Endothelial cell (in vitro differentiated cells): ENCODE measurements around the gene ZNF579. TPM values are rescaled to one million over a fixed set of nuclear protein-coding genes. Genes with fewer than 3 reads are reported as not detected.
"Not testable (repeated sequence)": the region's sequence is repeated elsewhere in the genome, so short reads cannot be mapped to it uniquely, and the experiment has no call there.

Source experiments
- DNase-seq: peaks from one replicate; pipeline ENCODE4 v3.0.0; 2021; ENCODE audit warnings: low spot score
- H3K27ac Mint-ChIP-seq: one replicate; pipeline ENCODE4 v1.8.0; 2021; ENCODE audit warnings: mixed read lengths, inconsistent platforms; ENCODE audit not compliant: unreplicated experiment
- H3K27me3 Mint-ChIP-seq: one replicate; pipeline ENCODE4 v1.8.0; 2021; ENCODE audit warnings: mild to moderate bottlenecking, moderate library complexity, mixed read lengths, inconsistent platforms; ENCODE audit not compliant: unreplicated experiment
- H3K36me3 Mint-ChIP-seq: one replicate; pipeline ENCODE4 v1.8.0; 2021; ENCODE audit warnings: mild to moderate bottlenecking, low read depth, mixed read lengths, inconsistent platforms; ENCODE audit not compliant: unreplicated experiment
- H3K4me1 Mint-ChIP-seq: one replicate; pipeline ENCODE4 v1.8.0; 2021; ENCODE audit warnings: mild to moderate bottlenecking, mixed read lengths, inconsistent platforms; ENCODE audit not compliant: unreplicated experiment
- H3K4me3 Mint-ChIP-seq: one replicate; pipeline ENCODE4 v1.8.0; 2021; ENCODE audit warnings: mild to moderate bottlenecking, mixed read lengths, inconsistent platforms; ENCODE audit not compliant: unreplicated experiment
- H3K9me3 Mint-ChIP-seq: one replicate; pipeline ENCODE4 v1.8.0; 2021; ENCODE audit warnings: mixed read lengths, inconsistent platforms; ENCODE audit not compliant: unreplicated experiment
- total RNA-seq: library from RNA; stranded (reverse); fragmentation: NEBNext Ultra II Directional; extraction: Animal tissue kit (Norgen Biotek cat#: 25700); gene quantifications from one replicate; pipeline ENCODE4 v1.2.1, GENCODE V29; 2021; ENCODE audit not compliant: unreplicated experiment
- TF ChIP-seq, protein P1 (sequence below): fragments of 200-600 bp; sonication (generic); IDR thresholded peaks from one replicate; pipeline ENCODE4 v1.5.0; 2021; ENCODE audit warnings: antibody characterized with exemption; ENCODE audit not compliant: unreplicated experiment

ZNF579 gene
- total RNA-seq, 1 donor from 2014 or later = 36.4 TPM

GRCh38 chr19:55586976-55587668 is 6.5 kb upstream of the ZNF579 start:
- DNase-seq = peak; percentile 95
- H3K9me3 Mint-ChIP-seq = no peaks in the 10 kb centered on the region
- peak overlapping the region; percentile 70 for H3K27ac Mint-ChIP-seq
- peaks cover 16% of the 10 kb centered on the region for H3K4me1 Mint-ChIP-seq
- TF ChIP-seq, protein P1, sequence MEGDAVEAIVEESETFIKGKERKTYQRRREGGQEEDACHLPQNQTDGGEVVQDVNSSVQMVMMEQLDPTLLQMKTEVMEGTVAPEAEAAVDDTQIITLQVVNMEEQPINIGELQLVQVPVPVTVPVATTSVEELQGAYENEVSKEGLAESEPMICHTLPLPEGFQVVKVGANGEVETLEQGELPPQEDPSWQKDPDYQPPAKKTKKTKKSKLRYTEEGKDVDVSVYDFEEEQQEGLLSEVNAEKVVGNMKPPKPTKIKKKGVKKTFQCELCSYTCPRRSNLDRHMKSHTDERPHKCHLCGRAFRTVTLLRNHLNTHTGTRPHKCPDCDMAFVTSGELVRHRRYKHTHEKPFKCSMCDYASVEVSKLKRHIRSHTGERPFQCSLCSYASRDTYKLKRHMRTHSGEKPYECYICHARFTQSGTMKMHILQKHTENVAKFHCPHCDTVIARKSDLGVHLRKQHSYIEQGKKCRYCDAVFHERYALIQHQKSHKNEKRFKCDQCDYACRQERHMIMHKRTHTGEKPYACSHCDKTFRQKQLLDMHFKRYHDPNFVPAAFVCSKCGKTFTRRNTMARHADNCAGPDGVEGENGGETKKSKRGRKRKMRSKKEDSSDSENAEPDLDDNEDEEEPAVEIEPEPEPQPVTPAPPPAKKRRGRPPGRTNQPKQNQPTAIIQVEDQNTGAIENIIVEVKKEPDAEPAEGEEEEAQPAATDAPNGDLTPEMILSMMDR = no peak
- peaks cover 13% of the 10 kb centered on the region for H3K27me3 Mint-ChIP-seq
- peaks cover 13% of the 10 kb centered on the region for H3K36me3 Mint-ChIP-seq
- H3K4me3 Mint-ChIP-seq = peak overlapping the region; percentile 89

GRCh38 chr19:55585658-55586339 is 5.2 kb upstream of the ZNF579 start:
- Mint-ChIP-seq H3K4me1 (peaks cover 22% of the 10 kb centered on the region), H3K27ac (peak overlapping the region; percentile 82), H3K27me3 (peaks cover 16% of the 10 kb centered on the region)

DNA sequence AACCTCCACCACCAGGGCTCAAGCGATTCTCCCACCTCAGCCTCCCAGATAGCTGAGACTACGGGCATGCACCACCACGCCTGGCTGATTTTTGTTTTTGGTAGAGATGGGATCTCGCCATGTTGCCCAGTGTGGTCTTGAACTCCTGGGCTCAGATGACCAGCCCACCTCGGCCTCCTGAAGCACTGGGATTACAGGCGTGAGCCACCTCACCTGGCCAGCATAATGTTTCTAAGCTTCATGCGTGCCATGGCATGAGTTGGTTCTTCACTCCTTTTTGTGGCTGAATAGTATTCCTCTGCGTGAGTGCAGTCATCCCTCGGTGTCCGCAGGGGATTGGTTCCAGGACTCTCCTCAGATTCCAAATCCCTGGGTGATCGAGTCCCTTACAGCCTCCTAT is 4.2 kb upstream of the ZNF579 start:
- no peak overlapping the region for H3K27ac Mint-ChIP-seq
- peaks cover 13% of the 10 kb centered on the region for H3K27me3 Mint-ChIP-seq
- TF ChIP-seq, protein P1 = no peak
- H3K4me3 Mint-ChIP-seq = no peak overlapping the region
- peaks cover 6% of the 10 kb centered on the region for H3K36me3 Mint-ChIP-seq
- H3K4me1 Mint-ChIP-seq = peaks cover 24% of the 10 kb centered on the region
- no peaks in the 10 kb centered on the region for H3K9me3 Mint-ChIP-seq
- no peak for DNase-seq

More at GRCh38 chr19:55585658-55586339, 5.2 kb upstream of the ZNF579 start:
- peak; percentile 77 for DNase-seq
- Mint-ChIP-seq H3K36me3 (peaks cover 4% of the 10 kb centered on the region), H3K9me3 (no peaks in the 10 kb centered on the region), H3K4me3 (peak overlapping the region; percentile 89)
- TF ChIP-seq, protein P1 = no peak

DNA sequence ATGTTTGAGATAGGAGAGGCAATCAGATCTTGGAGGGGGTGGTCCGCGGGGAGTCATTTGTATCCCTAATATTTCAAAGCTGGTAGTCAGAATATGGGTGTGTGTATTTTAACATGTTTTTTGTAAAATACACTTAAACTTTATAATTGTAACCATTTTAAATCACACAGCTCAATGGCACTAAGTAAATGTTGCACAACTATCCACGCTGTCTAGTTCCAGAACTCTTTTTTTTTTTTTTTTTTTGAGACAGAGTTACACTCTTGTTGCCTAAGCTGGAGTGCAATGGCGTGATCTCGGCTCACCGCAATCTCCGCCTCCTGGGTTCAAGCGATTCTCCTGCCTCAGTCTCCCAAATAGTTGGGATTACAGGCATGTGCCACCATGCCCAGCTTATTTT is 3.2 kb upstream of the ZNF579 start:
- Mint-ChIP-seq H3K4me1 (peaks cover 29% of the 10 kb centered on the region), H3K36me3 (peaks cover 10% of the 10 kb centered on the region), H3K27me3 (peaks cover 13% of the 10 kb centered on the region)
- H3K27ac Mint-ChIP-seq, H3K4me3 Mint-ChIP-seq, H3K9me3 Mint-ChIP-seq, DNase-seq: not testable (repeated sequence)

- DNase-seq, H3K4me3 Mint-ChIP-seq: not testable (repeated sequence)
- peaks cover 26% of the 10 kb centered on the region for H3K4me1 Mint-ChIP-seq
Measured at GRCh38 chr19:55582284-55582683, 1.6 kb upstream of the ZNF579 start.

DNA sequence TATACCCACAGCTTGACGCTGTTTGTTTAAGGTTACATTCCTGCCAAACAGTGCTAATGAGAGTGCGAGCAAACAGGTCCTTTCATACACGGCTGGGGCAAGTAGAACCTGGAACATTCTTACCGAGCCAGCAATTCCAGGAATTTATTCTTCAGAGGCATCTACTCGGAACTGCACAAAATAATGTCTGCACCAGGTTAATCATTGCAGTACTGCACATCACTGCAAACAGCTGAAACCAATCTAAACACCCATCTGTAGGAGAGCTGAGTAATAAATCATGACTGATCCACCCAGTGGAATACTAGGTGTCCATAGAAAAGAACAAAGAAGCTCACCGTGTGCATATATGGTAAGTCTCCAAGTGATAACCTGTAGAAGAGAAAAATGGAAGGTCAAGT is 1.2 kb upstream of the ZNF579 start:
- H3K4me3 Mint-ChIP-seq = peak overlapping the region; percentile 98
- peaks cover 12% of the 10 kb centered on the region for H3K27me3 Mint-ChIP-seq
- H3K27ac Mint-ChIP-seq = no peak overlapping the region
- H3K9me3 Mint-ChIP-seq = no peaks in the 10 kb centered on the region
- peaks cover 23% of the 10 kb centered on the region for H3K4me1 Mint-ChIP-seq
- TF ChIP-seq, protein P1 = no peak
- DNase-seq = no peak
- H3K36me3 Mint-ChIP-seq = peaks cover 18% of the 10 kb centered on the region

More at GRCh38 chr19:55582284-55582683, 1.6 kb upstream of the ZNF579 start:
- H3K9me3 Mint-ChIP-seq, H3K27ac Mint-ChIP-seq: not testable (repeated sequence)
- H3K27me3 Mint-ChIP-seq = peaks cover 10% of the 10 kb centered on the region
- H3K36me3 Mint-ChIP-seq = peaks cover 13% of the 10 kb centered on the region
